Measurements from ENCODE around the gene TTL. TPM values are rescaled to one million over a fixed set of nuclear protein-coding genes. Genes with fewer than 3 reads are reported as not detected.
"Not testable (repeated sequence)": the region's sequence is repeated elsewhere in the genome, so short reads cannot be mapped to it uniquely, and the experiment has no call there.

Gene TTL
- total RNA-seq, 1 donor from 2014 or later, result 5.8 TPM

DNA sequence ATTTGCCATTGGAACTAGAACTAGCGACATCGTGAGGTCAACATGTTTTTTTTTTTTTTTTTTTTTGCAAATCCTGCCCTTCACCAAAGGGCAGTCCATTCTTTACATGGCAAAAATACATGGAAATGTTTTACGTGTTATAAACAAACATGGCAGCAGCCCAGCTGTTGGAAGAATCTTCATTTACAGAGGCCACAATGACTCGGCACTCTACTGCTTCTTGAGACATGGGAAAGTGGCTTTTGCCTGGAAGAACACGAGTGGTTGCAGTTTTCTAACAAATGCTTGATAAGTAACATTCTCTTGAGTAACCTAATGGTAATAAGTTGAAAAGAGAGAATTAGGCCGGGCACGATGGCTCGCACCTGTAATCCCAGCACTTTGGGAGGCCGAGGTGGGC lies 37.5 kb downstream of the TTL start:
- DNase-seq (ENCODE audit: low read depth in 2 of 2), result no peak

DNA sequence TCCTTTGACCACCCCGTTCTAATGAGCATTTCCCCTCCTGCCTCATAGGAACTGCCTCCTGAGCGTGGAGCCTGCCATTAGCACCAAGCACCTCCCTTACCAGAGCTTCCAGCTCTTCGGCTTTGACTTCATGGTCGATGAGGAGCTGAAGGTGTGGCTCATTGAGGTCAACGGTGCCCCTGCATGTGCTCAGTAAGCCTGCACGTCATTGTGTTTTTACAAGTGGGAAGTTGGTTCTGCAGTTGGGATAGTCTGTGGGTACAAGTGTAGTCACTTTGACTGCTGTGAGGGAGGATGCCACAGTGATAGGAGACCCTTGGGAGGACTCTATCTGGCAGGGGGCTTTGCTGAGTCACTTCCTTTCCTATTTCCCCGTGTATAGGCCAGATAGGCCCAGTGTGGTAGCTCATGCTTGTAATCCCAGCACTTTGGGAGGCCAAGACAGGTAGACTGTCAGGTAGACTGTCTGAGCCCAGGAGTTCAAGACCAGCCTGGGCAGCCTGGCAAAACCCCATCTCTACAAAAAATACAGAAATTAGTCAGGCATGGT lies 38.4 kb downstream of the TTL start:
- no peak for DNase-seq (ENCODE audit: low read depth in 2 of 2)

DNA sequence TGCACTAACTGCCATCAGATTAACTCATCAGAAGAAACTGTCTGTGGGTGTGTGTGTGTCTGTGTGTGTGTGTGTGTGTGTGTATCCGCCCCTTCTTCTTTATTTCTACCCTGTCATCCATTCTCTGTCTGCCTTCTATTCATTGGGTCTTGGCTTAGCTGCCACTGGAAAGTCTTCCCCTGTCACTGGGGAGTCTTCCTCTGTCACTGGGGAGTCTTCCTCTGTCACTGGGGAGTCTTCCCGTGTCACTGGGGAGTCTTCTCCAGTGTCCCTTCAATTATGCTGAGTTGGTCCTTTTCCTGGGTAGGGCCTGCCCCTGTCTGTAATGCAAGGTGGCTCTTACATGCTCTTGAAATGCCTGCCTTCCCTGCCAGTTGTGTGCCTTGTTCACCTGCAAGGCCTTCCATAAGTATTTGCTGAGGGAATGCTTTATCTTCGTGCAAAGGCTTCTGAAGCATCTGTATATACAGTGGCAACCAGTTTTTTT lies 41.4 kb downstream of the TTL start:
- no peak for DNase-seq (ENCODE audit: low read depth in 2 of 2)

DNA sequence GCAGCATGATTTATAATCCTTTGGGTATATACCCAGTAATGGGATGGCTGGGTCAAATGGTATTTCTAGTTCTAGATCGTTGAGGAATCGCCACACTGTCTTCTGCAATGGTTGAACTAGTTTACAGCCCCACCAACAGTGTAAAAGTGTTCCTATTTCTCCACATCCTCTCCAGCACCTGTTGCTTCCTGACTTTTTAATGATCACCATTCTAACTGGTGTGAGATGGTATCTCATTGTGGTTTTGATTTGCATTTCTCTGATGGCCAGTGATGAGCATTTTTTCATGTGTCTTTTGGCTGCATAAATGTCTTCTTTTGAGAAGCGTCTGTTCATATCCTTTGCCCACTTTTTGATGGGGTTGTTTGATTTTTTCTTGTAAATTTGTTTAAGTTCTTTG lies 42.3 kb downstream of the TTL start:
- DNase-seq (ENCODE audit: low read depth in 2 of 2), result not testable (repeated sequence)

DNA sequence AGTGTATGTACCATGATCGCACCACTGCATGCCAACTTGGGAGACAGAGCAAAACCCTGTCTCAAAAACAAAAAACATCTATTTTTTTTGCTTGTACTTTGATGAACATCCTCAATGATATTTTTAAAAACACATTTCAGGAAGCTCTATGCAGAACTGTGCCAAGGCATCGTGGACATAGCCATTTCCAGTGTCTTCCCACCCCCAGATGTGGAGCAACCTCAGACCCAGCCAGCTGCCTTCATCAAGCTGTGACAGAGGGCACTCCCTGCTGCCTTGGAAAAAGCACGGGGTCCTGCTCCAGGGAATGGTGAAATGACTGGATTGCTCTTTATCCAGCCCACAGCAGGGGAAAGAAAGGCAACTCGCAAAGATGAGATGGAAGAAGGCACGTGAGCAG lies 46.6 kb downstream of the TTL start:
- no peak for DNase-seq (ENCODE audit: low read depth in 2 of 2)

DNA sequence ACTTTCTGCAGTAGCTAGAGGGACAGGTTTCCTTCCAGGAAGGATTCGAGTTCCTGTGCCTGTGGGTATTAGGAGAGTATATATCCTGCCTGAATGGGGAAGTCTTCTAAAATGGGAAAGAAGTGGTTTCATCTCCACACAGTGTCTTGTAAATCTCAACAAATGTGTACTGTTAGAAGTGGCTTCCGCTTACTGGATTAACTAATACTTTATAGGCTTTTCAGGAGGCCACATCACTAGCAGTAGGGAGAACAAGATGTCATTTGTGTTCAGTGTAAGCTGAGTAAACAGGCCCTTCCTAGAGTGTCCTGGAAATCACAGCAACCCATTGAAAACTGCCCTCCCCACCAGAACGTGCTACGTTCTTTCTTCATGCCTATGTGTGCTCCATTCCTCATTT lies 47.8 kb downstream of the TTL start:
- no peak for DNase-seq (ENCODE audit: low read depth in 2 of 2)

DNA sequence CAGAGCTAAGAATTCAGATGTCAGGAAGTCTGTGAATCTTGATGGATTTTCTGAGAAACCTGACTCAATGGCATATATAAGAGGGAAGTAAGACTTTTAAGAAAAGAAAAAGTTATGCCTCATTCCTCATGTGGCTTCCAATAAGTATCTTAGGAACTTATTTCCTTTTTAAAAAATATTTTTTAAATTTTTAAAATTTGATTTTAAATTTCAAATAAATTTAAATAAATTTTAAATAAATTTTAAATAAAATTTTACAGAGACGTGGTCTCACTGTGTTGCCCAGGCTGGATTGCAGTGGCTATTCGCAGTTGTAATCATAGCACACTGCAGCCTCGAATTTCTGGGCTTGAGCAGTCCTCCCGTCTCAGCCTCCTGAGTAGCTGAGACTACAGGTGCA lies 48.8 kb downstream of the TTL start:
- no peak for DNase-seq (ENCODE audit: low read depth in 2 of 2)

DNA sequence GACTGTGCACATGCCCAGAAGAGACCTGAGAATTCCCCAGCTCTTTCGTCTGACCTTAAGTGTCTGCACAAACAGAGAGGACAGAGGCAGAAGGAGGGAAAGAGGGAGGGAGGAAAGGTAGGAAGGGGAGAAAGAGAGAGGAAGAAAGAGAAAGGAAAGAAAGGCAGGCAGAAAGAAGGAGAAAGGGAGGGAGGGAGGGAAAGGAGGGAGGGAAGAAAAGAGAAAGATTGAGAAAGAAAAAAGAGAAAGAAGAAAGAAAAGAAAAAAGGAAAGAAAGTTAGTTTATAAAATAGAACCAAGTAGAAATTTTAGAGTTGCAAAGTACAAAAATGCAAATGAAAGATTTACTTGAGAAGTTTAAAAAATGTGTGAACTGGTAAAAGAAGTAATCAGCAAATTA lies 52.9 kb downstream of the TTL start:
- DNase-seq (ENCODE audit: low read depth in 2 of 2), result no peak

DNA sequence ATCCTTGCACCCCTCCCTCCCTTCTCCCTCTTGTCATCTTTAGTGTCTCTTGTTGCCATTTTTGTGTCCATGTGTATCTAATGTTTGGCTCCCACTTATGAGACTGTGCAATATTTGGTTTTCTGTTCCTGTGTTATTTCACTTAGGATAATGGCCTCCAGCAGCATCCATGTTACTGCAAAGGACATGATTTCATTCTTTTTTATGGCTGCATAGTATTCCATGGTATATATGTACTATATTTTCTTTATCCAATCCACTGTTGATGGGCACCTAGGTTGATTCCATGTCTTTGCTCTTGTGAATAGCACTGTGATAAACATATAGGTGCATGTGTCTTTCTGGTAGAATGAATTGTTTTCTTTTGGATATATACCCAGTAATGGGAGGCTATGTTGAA lies 54.7 kb downstream of the TTL start:
- not testable (repeated sequence) for DNase-seq (ENCODE audit: low read depth in 2 of 2)

DNA sequence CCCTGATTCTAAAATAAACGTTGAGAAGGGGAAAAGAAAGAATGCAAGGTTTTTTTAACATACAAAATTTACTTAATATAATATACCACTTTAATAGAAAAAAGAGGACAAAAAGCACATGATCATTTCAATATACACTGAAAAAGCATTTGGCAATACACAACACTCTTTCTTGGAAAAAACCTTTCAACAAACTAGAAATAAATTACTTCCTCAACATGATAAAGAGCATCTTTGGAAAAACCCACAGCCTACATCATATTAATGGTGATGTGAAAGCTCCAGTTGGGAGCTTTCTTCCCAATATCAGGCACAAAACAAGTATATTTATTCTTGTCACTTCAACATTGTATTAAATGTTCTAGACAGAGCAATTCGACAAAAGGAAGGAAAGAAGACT lies 57.4 kb downstream of the TTL start:
- no peak for DNase-seq (ENCODE audit: low read depth in 2 of 2)

DNA sequence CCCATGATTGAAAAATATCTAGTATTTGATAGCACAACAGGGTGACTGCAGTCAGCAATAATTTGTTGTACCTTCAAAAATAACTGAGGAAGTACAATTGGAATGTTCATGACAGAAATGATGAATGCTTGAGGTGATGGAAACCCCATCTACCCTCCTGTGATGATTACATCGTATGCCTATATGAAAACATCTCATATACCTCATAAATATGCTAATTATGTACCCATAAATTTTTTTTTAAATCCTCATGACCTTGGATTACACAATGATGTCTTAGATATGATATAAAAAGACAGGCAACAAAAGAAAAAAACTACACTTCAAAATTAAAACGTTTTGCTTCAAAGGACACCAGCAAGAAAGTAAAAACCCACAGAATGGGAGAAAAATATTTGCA lies 59.0 kb downstream of the TTL start:
- DNase-seq (ENCODE audit: low read depth in 2 of 2), result no peak

DNA sequence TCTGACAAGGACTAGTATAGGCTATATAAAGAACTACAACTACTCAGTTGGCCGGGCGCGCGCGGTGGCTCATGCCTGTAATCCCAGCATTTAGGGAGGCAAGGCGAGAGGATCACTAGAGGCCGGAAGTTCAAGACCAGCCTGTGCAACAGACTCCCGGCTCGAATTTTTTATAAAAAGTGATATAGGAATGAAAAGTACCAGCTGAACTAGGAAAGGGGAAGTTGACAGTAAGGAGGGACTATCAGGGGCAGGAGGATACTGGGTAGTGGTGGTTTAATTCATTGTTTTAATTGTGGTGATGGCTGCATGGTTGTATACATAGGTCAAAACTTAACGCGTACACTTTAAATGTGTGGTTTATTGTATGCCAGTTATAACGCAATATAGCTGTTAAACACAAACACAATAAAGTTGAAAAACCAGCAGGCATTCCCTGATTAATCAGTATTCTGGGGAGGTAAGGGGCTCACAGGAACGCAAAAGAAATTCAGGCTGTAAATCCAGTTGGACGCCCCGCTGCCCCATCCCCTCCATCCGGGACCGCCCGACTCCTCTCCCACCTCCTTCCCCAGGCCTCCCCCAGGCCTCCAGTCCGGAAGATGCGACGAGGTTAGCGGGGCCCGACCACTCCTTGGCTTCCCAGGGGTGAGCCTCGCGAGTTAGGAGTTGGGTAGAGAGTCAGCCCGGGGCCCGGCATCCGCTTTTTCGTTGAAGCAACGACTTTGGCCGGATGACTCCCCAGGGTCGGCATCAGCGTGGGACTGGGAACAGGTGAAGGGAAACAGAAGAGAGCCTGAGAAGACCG lies 59.6 kb downstream of the TTL start:
- peak; percentile 66 to 67 for DNase-seq (ENCODE audit: low read depth in 2 of 2)

DNA sequence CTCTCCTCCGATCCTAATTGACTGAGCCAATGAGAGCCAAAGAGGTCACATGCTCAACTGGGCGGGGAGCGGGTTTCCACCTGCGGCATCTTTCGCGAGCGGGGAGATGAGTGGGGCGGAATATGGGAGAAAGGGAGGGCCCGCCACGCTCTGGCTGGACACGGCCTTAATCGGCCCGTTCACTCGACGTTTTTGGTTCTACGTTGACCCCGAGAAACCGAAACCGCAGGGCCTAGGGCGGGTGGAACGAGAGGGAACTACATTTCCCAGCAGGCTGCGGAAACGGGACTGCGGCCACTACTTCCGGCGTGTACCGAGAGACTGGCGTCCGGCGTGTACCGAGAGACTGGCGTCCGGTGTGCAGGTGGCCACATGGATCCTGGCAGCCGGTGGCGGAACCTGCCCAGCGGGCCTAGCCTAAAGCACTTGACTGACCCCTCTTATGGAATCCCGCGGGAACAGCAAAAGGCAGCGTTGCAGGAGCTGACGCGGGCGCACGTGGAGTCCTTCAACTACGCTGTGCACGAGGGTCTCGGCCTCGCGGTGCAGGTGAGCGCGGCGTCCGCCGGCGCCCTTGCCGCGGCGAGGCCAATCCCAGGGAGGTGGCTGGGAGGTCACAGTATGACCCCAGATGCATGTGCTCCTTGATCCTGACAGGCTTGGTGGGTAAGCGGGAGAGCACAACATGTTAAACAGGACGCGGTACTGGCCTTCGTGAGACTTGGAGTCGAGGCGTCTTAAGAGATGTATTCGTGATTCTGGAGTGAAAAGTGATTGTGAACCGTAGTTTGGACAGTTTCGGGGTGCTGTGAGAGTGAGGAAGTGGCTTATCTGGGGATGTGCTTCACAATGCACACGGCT lies 60.4 kb downstream of the TTL start, which contains the start of gene POLR1B:
Gene POLR1B, plus strand, starts transcription at position 343 of the 861 bp plus-strand sequence. Its CDS starts 30 bp downstream, at position 373.
- DNase-seq (ENCODE audit: low read depth in 2 of 2), result peak; percentile 83 to 85

DNA sequence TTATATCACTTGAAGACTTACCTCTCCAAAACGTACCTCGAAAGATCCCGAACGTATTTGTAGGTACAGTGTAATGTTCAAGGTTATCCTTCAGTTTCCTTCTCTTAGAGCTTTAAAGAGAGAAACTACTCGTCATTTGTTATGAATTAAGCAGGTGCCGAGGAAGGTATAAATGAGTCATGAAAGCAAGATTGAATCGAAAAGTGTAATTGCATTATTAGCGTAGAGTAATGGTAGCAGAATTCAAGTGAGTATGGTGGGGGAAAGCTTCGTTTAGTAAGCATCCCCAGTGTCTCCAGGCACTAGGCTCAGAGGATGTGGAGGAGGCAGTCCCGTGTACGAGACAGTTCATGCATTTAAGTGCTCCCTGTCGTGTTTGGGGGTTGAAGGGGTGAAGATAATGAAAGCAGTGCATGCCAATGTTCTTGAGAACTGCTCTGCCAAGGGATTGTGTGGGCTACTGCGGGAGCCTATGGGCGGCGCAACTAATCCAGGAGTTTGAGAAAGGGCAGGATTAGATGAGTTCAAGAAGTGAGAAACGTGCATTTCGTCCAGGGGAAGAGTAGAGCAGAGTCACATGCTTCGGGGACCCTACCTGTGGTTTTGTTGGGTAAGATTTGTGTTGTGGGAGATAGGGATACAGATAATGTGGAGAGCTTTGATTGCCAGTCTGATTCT lies 61.2 kb downstream of the TTL start:
- DNase-seq (ENCODE audit: low read depth in 2 of 2), result peak; percentile 7 to 26

DNA sequence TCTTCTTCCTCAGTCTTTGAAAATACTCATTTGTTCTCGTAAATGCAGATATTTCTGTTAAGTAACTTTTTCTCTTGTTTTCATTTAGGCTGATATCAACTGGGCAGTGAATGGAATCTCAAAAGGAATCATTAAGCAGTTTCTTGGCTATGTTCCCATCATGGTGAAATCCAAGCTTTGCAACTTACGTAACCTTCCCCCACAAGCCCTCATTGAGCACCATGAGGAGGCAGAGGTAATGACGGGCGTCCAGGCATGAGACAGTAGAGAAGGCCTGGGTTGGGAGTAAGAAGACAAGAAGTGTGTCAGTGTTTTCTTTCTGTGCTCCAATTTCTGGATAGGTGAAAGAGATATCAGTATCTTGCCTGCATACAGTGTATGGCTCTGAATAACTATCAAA lies 65.4 kb downstream of the TTL start:
- DNase-seq (ENCODE audit: low read depth in 2 of 2), result no peak

DNA sequence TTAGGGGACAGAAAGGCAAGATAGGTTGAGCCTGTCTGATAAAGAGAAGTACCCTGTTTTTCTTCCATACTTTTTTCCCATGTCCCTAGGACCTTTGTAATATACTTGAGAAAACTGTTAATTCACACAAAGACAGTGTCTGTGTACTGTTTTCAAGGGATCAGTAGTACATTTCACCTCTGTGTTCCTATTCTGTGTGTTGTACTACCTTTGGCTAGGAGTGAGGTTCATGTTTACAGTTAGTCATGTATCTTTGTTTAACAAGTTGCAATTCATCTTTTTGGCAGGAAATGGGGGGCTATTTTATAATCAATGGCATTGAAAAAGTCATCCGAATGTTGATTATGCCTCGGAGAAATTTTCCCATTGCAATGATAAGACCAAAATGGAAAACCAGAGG lies 67.0 kb downstream of the TTL start:
- no peak for DNase-seq (ENCODE audit: low read depth in 2 of 2)

DNA sequence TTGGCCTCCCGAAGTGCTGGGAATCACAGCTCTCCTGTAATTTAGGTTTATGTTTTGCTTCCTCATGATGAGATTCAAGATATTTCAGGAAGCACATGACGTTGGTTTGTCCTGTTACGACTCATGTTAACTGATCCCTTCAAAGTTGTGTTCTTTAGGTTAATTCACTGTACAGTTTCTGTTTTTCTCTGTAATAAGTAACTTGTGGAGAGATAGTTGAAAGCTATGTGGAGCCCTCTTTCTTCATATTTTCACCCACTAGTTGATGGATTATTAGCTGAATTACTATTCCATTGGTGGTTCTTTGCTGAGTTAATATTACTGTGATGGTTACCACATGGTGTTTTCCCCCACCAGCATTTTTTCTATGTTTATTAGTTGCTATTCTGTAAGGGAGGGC lies 84.1 kb downstream of the TTL start:
- peak in 1 of 2 donors; percentile 8 for DNase-seq (ENCODE audit: low read depth in 2 of 2)

DNA sequence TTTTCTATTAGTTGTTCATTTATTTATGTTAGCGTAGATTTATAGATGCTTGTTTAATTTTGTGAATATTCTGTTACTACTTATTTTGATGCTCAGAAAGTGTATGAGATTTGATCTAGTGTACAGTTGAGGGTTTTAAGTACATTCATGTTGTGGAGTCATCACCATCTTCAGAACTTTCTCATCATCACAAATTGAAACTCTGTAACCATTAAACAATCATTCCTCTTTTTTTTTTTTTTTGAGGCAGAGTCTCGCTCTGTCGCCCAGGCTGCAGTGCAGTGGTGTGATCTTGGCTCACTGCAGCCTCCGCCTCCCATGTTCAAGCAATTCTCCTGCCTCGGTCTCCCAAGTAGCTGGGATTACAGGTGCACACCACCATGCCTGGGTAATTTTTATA lies 84.6 kb downstream of the TTL start:
- DNase-seq (ENCODE audit: low read depth in 2 of 2), result not testable (repeated sequence)

DNA sequence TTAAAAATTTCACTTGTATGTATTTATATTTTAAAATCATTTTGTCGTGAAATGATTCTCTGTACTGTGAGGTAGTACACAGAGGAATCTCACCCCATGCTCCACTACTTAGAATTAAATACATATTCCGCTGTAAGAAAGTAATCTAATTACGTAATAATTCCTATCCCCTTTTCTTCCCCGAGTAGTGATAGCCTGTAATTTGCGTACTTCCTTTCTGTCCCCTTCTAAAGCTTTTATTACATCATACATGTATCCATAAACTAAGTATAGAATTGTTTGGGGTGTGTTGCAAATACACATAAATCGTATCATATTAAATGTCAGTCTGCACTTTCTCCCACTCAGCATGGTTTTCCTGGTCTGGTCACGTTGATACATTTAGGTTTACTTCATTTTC lies 90.0 kb downstream of the TTL start:
- no peak for DNase-seq (ENCODE audit: low read depth in 2 of 2)

DNA sequence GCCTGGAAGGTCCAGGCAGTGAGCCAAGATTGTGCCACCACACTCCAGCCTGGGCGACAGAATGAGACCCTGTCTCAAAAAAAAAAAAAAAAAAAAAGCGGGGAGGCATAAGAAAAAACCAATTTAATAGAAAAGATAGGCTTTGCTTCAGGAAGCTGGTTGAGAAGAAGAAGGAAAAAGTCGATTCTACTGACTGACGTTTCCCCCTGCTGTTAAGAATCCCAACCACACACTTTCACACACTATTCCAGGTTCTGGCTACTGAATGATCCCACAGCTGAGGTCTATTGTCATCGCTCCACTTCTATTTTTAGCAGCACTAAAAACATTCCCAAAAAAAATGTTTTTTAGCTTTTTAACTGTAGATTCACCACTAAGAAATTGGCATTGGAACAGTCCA lies 95.8 kb downstream of the TTL start:
- peak in 1 of 2 donors; percentile 21 for DNase-seq (ENCODE audit: low read depth in 2 of 2)

DNA sequence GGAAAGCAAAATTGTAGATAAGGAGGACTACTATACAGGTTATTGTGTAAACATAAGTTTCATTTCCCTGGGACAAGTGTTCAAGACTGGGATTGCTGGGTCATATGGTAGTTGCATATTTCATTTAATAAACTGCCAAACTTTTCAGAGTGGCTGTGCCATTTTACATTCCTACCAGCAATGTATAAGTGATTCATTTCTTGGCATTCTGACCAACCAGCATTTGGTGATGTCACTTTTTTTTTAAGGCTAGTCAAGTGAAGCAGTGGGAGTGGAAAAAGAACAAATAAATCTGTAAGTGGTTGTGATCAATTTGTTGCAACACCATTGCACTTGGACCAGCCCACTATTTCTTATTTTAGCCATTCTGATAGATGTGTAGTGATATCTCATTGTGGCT lies 97.3 kb downstream of the TTL start:
- DNase-seq (ENCODE audit: low read depth in 2 of 2), result peak; percentile 62 to 78

DNA sequence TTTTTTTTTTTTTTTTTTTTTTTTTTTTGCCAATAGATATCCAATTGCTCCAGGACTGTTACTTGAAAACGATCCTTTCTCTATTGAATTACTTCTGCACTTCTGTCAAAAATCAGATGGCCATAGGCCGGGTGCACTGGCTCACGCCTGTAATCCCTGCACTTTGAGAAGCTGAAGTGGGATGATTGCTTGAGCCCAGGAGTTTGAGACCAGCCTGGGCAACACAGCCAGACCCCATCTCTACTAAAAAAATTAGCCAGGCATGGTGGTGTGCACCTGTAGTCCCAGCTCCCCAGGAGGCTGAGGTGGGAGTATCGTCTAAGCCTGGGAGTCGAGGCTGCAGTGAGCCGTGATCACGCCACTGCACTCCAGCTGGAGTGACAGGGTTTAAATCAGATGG lies 98.1 kb downstream of the TTL start:
- DNase-seq (ENCODE audit: low read depth in 2 of 2), result no peak

Measured in lung microvascular endothelial cell (primary cell).